MCF 10A (cell line): ENCODE data around the gene RBFOX2. TPM values are rescaled to one million over a fixed set of nuclear protein-coding genes. Genes with fewer than 3 reads are reported as not detected.
"Not testable (repeated sequence)": the region's sequence is repeated elsewhere in the genome, so short reads cannot be mapped to it uniquely, and the experiment has no call there.

Experiments
- BruUV-seq: library from RNA; stranded (reverse); fragments of 400-500 nt; replicated peaks from 2 replicates; lab custom pipeline; 2021; lab: Mats Ljungman, UMichigan
- CTCF ChIA-PET: fragments of 300-600 bp; sonication (Branson Sonifier 250); formaldehyde crosslinking; extraction: SDS; loops from one replicate; lab custom pipeline; 2021; ENCODE audit warnings: antibody characterized with exemption, inconsistent platforms; lab: Yijun Ruan, JAX
- POLR2A ChIA-PET: fragments of 300-600, 350-650 bp; sonication (Branson Sonifier 250); formaldehyde crosslinking; extraction: SDS; loops from one replicate; lab custom pipeline; 2020; ENCODE audit warnings: antibody characterized with exemption, inconsistent platforms; lab: Yijun Ruan, JAX
- DNase-seq: peaks from one replicate; pipeline ENCODE4 v3.0.0-alpha.2; 2018; ENCODE audit not compliant: unreplicated experiment
- H3K27ac Mint-ChIP-seq: one replicate; pipeline ENCODE4 v1.8.0; 2022; ENCODE audit warnings: mild to moderate bottlenecking, low read depth, mixed read lengths; ENCODE audit not compliant: unreplicated experiment
- H3K27me3 Mint-ChIP-seq: one replicate; pipeline ENCODE4 v1.8.0; 2022; ENCODE audit warnings: mixed read lengths; ENCODE audit not compliant: insufficient read depth, unreplicated experiment
- H3K36me3 Mint-ChIP-seq: one replicate; pipeline ENCODE4 v1.8.0; 2022; ENCODE audit warnings: mild to moderate bottlenecking, moderate library complexity, mixed read lengths; ENCODE audit not compliant: insufficient read depth, unreplicated experiment
- H3K4me1 Mint-ChIP-seq: one replicate; pipeline ENCODE4 v1.8.0; 2022; ENCODE audit warnings: mixed read lengths; ENCODE audit not compliant: insufficient read depth, unreplicated experiment
- H3K4me3 Mint-ChIP-seq: one replicate; pipeline ENCODE4 v1.8.0; 2022; ENCODE audit warnings: mild to moderate bottlenecking, moderate library complexity, mixed read lengths; ENCODE audit not compliant: unreplicated experiment
- H3K9me3 Mint-ChIP-seq: one replicate; pipeline ENCODE4 v1.8.0; 2022; ENCODE audit warnings: mixed read lengths; ENCODE audit not compliant: unreplicated experiment
- intact Hi-C: fragments of 100-400 bp; cut with micrococcal nuclease; formaldehyde crosslinking; loops from 2 replicates; pipeline ENCODE4 v1.14.1; 2022
- total RNA-seq: library from RNA; stranded (reverse); gene quantifications from 2 replicates; pipeline ENCODE4 v1.2.3, GENCODE V29; 2022
- TF ChIP-seq, protein P1 (sequence below): fragments of 200-600 bp; IDR thresholded peaks from one replicate; pipeline ENCODE4 v1.8.0; 2022; ENCODE audit warnings: antibody characterized with exemption, mild to moderate bottlenecking; ENCODE audit not compliant: unreplicated experiment

Gene RBFOX2
- total RNA-seq, 1 experiment from 2014 or later: 89.4 TPM

DNA sequence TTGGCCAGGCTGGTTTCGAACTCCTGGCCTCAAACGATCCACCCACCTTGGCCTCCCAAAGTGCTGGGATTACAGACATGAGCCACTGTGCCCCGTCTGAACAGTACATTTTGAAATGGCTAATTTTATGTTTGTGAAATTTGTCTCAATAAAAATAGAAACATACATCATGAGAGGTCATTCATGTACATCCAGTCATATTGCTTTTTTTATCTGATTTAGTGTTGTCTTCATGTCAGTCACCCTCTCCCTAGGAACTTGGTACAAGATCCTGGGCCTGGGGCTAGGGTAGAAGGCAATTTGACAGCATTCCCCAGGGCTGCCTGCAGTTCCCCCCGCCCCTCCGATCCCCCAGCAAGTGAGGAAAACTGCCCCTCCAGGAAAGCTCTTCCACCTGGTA, 46.6 kb upstream of the RBFOX2 start:
- no peak for DNase-seq
- Mint-ChIP-seq H3K4me1 (peaks cover 5% of the 10 kb centered on the region), H3K27ac (no peak overlapping the region), H3K4me3 (no peak overlapping the region), H3K36me3 (no peaks in the 10 kb centered on the region), H3K27me3 (no peaks in the 10 kb centered on the region), H3K9me3 (no peaks in the 10 kb centered on the region)
- ChIA-PET POLR2A (no interaction called here), CTCF (interaction anchor here (6.0 kb wide), 1 partner anchor 10 kb away, joined by 64 read pairs; no protein-coding TSS in a partner anchor)
- intact Hi-C loops: no loop called here
- TF ChIP-seq, protein P1, sequence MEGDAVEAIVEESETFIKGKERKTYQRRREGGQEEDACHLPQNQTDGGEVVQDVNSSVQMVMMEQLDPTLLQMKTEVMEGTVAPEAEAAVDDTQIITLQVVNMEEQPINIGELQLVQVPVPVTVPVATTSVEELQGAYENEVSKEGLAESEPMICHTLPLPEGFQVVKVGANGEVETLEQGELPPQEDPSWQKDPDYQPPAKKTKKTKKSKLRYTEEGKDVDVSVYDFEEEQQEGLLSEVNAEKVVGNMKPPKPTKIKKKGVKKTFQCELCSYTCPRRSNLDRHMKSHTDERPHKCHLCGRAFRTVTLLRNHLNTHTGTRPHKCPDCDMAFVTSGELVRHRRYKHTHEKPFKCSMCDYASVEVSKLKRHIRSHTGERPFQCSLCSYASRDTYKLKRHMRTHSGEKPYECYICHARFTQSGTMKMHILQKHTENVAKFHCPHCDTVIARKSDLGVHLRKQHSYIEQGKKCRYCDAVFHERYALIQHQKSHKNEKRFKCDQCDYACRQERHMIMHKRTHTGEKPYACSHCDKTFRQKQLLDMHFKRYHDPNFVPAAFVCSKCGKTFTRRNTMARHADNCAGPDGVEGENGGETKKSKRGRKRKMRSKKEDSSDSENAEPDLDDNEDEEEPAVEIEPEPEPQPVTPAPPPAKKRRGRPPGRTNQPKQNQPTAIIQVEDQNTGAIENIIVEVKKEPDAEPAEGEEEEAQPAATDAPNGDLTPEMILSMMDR: no peak
- no TSS peak for BruUV-seq

DNA sequence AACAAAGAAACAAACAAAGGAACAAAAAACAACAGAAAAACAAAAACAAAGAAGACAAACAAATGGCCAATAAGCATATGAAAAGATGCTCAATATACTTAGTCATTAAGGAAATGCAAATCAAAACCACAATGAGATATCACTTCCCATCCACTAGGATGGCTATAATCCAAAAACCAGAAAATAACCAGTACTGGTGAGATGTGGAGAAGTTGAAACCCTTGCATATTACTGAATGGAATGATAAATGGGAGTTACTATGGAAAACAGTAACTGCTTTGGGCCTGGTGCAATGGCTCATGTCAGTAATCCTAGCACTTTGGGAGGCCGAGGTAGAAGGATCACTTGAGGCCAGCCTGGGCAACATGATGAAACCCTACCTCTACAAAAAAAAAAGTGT, 44.9 kb upstream of the RBFOX2 start:
- H3K27me3 Mint-ChIP-seq: no peaks in the 10 kb centered on the region
- peaks cover 5% of the 10 kb centered on the region for H3K4me1 Mint-ChIP-seq
- TF ChIP-seq, protein P1: no peak
- no TSS peak for BruUV-seq
- CTCF ChIA-PET: interaction anchor here (0.6 to 6.0 kb wide), 3 partner anchors 8 to 488 kb away, joined by 3 to 64 read pairs (median 4); no protein-coding TSS in a partner anchor
- no peaks in the 10 kb centered on the region for H3K36me3 Mint-ChIP-seq
- POLR2A ChIA-PET: no interaction called here
- DNase-seq: no peak
- intact Hi-C loops: no loop called here
- no peak overlapping the region for H3K27ac Mint-ChIP-seq
- H3K4me3 Mint-ChIP-seq: no peak overlapping the region
- H3K9me3 Mint-ChIP-seq: no peaks in the 10 kb centered on the region

DNA sequence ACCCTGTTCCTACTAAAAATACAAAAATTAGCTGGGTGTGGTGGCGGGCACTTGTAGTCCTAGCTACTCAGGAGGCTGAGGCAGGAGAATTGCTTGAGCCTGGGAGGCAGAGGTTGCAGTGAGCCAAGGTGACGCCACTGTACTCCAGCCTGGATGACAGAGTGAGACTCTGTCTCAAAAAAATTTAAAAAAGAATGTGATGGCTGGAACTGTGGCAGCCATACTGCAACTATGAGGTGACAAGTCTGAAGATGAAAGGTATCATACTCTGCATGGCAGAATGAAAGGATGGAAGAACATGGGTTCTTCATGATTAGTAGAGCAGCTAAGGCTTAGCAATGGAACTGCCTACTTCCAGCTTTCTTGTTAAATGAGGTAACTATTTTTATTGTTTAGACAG, 42.0 kb upstream of the RBFOX2 start:
- H3K27ac Mint-ChIP-seq: not testable (repeated sequence)

DNA sequence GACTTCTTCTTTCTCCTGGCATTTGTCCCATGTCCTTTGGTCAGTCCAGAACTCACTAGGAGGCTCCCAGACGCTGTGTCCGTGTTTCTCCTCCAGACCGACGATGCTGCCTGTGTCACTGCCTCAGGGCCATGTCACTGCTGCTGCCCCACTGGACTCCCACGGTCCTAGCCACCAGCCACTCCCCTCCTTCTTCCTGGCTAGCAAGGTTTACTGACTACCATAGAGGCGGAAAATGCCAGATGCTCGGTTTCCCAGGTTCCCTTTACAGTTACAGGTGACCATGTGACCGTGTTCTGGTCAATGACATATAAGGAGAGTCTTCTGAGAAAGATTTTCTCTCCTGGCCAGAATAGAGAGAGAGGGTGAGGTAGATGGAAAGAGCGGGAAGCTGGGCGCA, 40.7 kb upstream of the RBFOX2 start:
- Mint-ChIP-seq H3K27ac (no peak overlapping the region), H3K4me1 (no peaks in the 10 kb centered on the region), H3K9me3 (no peaks in the 10 kb centered on the region), H3K27me3 (no peaks in the 10 kb centered on the region), H3K36me3 (no peaks in the 10 kb centered on the region), H3K4me3 (no peak overlapping the region)
- DNase-seq: no peak
- CTCF ChIA-PET: interaction anchor here (0.8 to 2.5 kb wide), 5 partner anchors 9 to 442 kb away, joined by 3 to 7 read pairs (median 3); no protein-coding TSS in a partner anchor
- TF ChIP-seq, protein P1: no peak
- no TSS peak for BruUV-seq
- intact Hi-C loops: loop anchor here (5.0 kb wide), 3 partner anchors 42 to 442 kb away; partner anchors contain the start of gene RBFOX2
- POLR2A ChIA-PET: no interaction called here

More for the DNA sequence above, 42.0 kb upstream of the RBFOX2 start:
- H3K36me3 Mint-ChIP-seq, BruUV-seq, DNase-seq, intact Hi-C loops, H3K9me3 Mint-ChIP-seq, H3K27me3 Mint-ChIP-seq, H3K4me3 Mint-ChIP-seq, H3K4me1 Mint-ChIP-seq: not testable (repeated sequence)
- ChIA-PET POLR2A (interaction anchor here (0.6 kb wide), 1 partner anchor 86 kb away, joined by 3 read pairs; no protein-coding TSS in a partner anchor), CTCF (interaction anchor here (0.7 to 2.5 kb wide), 5 partner anchors 44 to 443 kb away, joined by 3 to 8 read pairs (median 6); no protein-coding TSS in a partner anchor)
